ENCODE data around the gene RPRD1A. TPM values are rescaled to one million over a fixed set of nuclear protein-coding genes. Genes with fewer than 3 reads are reported as not detected.
"Not testable (repeated sequence)": the region's sequence is repeated elsewhere in the genome, so short reads cannot be mapped to it uniquely, and the experiment has no call there.

Gene RPRD1A
- total RNA-seq, 1 experiment from 2014 or later: 31.4 TPM

DNA sequence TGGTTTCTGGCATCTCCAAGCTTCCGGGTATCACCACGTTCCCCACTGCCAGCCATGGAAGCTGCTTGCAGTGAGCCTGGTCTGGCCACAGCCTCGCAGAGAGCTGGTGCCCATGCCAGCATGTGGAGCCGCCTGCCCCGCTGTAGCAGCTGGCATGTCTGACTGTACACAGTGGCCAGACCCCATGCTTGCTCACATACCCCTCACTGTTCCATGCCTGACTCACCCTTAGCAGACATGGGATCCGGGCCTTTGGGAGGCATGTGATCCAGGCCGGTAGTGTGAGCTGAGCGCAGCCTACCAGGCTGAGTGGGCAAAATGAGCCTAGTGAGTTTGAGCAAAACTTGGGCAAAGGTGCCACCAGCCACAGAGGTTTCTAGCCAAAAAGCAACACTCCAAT lies 18.8 kb upstream of the RPRD1A start:
- peak; percentile 40 for DNase-seq
- no peaks in the 10 kb centered on the region for H3K27me3 ChIP-seq
- H3K36me3 ChIP-seq: no peaks in the 10 kb centered on the region
- H3K9me3 ChIP-seq: no peaks in the 10 kb centered on the region
- H3K4me3 ChIP-seq: no peak overlapping the region

GRCh38 chr18:36085195-36085594 lies 17.8 kb upstream of the RPRD1A start:
- Histone ChIP-seq H3K4me3 (no peak overlapping the region), H3K36me3 (no peaks in the 10 kb centered on the region), H3K9me3 (no peaks in the 10 kb centered on the region), H3K27me3 (no peaks in the 10 kb centered on the region)
- DNase-seq: no peak

- H3K27me3 ChIP-seq: no peaks in the 10 kb centered on the region
- H3K4me3 ChIP-seq: no peak overlapping the region
- H3K36me3 ChIP-seq: no peaks in the 10 kb centered on the region
- no peaks in the 10 kb centered on the region for H3K9me3 ChIP-seq
- no peak for DNase-seq
Observed at GRCh38 chr18:36083729-36084128, 16.4 kb upstream of the RPRD1A start.

DNA sequence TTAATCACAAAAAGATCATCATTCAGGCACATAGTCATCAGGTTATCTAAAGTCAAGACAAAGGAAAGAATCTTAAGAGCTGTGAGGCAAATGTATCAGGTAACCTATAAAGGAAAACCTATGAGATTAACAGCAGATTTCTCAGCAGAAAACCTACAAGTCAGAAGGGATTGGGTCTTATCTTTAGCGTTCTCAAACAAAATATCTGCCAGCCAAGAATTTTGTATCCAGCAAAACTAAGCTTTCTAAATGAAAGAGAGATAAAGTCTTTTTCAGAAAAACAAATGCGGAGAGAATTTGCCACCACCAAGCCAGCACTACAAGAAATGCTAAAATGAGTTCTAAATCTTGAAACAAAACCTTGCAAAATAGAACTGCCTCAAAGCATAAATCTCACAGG lies 13.8 kb upstream of the RPRD1A start:
- H3K9me3 ChIP-seq, H3K36me3 ChIP-seq, H3K4me3 ChIP-seq, H3K27me3 ChIP-seq, DNase-seq: not testable (repeated sequence)

DNA sequence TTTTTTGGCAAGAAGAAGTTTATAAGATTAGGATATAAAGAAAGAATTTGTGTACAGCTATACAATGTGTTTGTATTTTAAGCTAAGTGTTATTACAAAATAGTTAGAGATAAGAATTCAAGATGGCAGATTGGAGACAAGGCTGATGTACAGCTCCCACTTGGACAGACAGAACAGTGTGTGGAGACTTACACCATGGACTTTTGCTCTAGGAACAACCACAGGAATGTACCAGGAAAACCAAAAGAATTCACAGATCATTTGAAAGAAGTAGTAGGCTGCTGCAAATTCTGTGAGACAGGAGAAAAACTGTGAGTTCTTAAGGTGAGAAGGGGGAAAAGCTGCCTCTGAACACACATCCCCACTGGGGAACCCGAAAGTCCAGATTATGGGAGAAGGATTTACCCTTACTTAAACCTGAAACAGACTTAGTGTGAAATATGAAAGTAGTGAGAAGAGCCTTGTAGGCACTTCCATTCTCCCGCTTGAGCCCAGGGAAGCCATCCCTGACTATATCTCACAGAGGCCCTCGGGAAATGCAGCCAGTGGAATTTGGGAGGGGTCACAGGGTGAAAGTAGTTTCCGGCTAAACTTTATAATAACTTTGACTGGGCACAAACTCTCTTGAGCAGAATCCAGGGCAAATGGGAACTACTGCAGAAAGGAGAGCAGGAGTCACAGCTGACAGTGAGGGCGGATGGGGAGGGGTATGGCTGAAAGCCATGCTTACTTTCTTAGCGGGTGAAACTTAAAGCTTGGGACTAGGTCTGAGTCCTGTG lies 11.6 kb upstream of the RPRD1A start:
- Histone ChIP-seq H3K4me3 (no peak overlapping the region), H3K36me3 (no peaks in the 10 kb centered on the region), H3K9me3 (no peaks in the 10 kb centered on the region), H3K27me3 (no peaks in the 10 kb centered on the region)
- DNase-seq: no peak

DNA sequence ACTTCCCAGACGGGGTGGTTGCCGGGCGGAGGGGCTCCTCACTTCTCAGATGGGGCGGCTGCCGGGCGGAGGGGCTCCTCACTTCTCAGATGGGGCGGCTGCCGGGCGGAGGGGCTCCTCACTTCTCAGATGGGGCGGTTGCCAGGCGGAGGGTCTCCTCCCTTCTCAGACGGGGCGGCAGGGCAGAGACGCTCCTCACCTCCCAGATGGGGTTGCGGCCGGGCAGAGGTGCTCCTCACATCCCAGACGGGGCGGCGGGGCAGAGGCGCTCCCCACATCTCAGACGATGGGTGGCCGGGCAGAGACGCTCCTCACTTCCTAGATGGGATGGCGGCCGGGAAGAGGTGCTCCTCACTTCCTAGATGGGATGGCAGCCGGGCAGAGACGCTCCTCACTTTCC lies 10.4 kb upstream of the RPRD1A start:
- H3K9me3 ChIP-seq, H3K4me3 ChIP-seq, H3K36me3 ChIP-seq, H3K27me3 ChIP-seq, DNase-seq: not testable (repeated sequence)

GRCh38 chr18:36075862-36076587 lies 8.7 kb upstream of the RPRD1A start:
- no peaks in the 10 kb centered on the region for H3K27me3 ChIP-seq
- H3K9me3 ChIP-seq: no peaks in the 10 kb centered on the region
- no peak overlapping the region for H3K4me3 ChIP-seq
- DNase-seq: peak; percentile 7
- H3K36me3 ChIP-seq: no peaks in the 10 kb centered on the region

DNA sequence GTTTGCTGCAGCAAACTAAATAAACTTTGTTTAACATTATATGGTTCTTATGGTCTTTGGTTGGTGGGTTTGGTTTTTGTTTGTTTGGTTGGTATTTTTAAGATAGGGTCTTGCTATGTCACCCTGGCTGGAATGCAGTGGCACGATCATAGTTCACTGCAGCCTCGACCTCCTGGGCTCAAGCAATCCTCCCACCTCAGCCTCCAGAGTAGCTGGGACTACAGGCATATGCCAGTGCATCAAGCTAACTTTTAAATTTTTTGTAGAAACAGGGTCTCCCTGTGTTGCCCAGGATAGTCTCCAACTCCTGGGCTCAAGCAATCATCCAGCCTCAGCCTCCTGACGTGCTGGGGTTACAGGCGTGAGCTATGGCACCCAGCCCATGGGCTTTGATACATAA lies 7.1 kb upstream of the RPRD1A start:
- no peak for DNase-seq
- no peaks in the 10 kb centered on the region for H3K9me3 ChIP-seq
- no peak overlapping the region for H3K4me3 ChIP-seq
- H3K27me3 ChIP-seq: no peaks in the 10 kb centered on the region
- no peaks in the 10 kb centered on the region for H3K36me3 ChIP-seq

DNA sequence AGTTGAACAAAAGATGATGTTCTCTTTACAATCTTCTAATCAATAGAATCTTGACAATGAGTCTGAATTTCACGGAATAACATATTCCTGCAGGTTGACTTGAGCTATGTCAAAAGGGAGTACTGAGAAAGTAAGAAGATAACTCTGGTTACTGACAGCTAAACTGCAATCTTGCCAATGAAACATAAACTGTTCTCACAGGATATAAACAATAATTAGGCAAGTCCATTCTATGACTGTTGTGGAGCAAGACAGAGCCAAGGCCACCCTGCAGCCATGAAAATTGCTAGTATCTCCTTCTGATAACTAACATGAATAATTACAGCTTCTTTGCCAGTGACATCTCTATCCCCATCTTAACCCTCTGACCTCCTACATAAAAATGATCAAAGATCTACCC lies 6.3 kb upstream of the RPRD1A start:
- H3K4me3 ChIP-seq: no peak overlapping the region
- no peaks in the 10 kb centered on the region for H3K27me3 ChIP-seq
- H3K36me3 ChIP-seq: no peaks in the 10 kb centered on the region
- no peaks in the 10 kb centered on the region for H3K9me3 ChIP-seq
- DNase-seq: no peak

DNA sequence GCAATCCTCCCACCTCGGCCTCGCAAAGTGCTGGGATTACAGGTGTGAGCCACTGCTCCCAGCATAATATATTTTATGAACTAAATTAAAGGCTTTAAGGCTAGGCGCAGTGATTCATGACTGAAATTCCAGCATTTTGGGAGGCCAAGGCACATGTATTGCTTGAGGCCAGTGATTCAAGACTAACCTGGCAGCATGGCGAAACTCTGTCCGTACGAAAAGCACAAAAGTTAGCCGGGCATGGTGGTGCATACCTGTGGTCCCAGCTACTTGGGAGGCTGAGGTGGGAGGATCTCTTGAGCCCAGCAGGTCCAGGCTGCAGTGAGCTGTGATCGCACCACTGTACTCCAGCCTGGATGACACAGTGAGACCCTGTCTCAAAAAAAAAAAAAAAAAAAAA lies 5.0 kb upstream of the RPRD1A start:
- H3K9me3 ChIP-seq, DNase-seq, H3K27me3 ChIP-seq, H3K36me3 ChIP-seq, H3K4me3 ChIP-seq: not testable (repeated sequence)

DNA sequence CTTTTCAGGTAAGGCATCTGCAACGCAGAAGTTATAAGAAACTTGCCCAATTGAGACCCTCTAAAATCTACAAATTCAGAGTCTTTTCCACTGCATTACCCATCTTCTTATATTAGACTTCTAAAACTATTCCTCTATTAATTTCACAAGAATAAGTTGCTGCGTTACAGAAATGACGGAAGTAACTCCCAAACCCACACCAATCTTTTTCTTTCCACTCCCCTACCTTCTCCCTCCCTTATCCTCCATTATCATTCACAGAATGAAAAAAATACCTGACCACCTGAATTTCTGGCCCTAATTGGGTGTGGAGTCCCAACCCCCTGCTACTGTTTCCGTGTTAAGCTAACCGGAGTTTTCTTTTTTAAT lies 689 bp downstream of the RPRD1A start:
- Histone ChIP-seq H3K36me3 (peaks cover 13% of the 10 kb centered on the region), H3K4me3 (peak overlapping the region; percentile 97), H3K27me3 (no peaks in the 10 kb centered on the region), H3K9me3 (no peaks in the 10 kb centered on the region)
- DNase-seq: no peak

DNA sequence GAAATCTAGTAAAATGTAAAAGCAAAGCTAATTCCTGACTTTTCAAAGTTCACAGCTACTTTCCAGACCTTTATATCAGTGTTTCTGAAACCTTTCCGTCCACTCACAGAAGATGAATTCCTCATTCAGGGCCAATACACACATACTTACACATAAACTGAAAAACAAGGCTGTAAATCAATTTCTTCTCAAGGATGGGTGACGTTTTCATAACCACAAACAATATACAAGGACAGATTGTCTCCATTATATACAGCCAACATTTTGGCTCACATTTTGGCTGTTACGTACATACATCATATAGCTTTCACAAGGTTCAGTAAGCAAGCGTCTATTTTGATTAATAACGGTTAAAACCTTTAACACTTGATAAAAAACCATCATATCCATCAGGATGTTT lies 1.4 kb downstream of the RPRD1A start:
- H3K27me3 ChIP-seq: no peaks in the 10 kb centered on the region
- peaks cover 13% of the 10 kb centered on the region for H3K36me3 ChIP-seq
- no peaks in the 10 kb centered on the region for H3K9me3 ChIP-seq
- peak overlapping the region; percentile 97 for H3K4me3 ChIP-seq
- DNase-seq: no peak

- not testable (repeated sequence) for H3K4me3 ChIP-seq, DNase-seq, H3K27me3 ChIP-seq, H3K9me3 ChIP-seq
- peaks cover 13% of the 10 kb centered on the region for H3K36me3 ChIP-seq
Observed at GRCh38 chr18:36064809-36065079, 2.6 kb downstream of the RPRD1A start.

DNA sequence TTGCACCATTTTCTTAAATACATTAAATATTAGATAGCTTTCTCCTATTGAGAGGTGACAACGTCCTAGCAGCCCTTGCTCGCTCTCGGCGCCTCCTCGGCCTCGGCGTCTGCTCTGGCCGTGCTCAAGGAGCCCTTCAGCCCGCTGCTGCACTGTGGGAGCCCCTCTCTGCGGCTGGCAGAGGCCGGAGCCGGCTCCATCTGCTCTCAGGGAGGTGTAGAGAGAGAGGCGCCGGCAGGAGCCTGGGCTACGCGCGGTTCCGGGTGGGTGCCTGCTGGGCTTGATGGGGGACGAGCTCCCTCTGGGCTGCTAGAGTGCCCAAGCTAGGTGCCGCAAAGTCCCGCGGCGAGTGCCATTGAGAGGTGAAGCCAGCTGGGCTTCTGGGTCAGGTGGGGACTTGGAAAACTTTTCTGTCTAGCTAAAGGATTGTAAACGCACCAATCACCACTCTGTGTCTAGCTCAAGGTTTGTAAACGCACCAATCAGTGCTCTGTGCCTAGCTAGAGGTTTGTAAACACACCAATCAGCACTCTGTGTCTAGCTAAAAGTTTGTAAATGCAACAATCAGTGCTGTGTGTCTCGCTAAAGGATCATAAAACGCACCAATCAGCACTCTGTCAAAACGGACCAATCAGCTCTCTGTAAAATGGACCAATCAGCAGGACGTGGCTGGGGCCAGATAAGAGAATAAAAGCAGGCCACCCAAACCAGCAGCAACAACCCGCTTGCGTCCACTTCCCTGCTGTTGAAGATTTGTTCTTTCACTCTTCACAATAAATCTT lies 3.1 kb downstream of the RPRD1A start:
- H3K9me3 ChIP-seq: no peaks in the 10 kb centered on the region
- no peak for DNase-seq
- no peak overlapping the region for H3K4me3 ChIP-seq
- no peaks in the 10 kb centered on the region for H3K27me3 ChIP-seq
- peaks cover 13% of the 10 kb centered on the region for H3K36me3 ChIP-seq

GRCh38 chr18:36058674-36059073 lies 8.7 kb downstream of the RPRD1A start:
- DNase-seq: no peak
- no peak overlapping the region for H3K4me3 ChIP-seq
- H3K9me3 ChIP-seq: no peaks in the 10 kb centered on the region; the same call in 1 of the 2 replicates
- peaks cover 2% of the 10 kb centered on the region; the same call in 1 of the 2 replicates for H3K36me3 ChIP-seq
- no peaks in the 10 kb centered on the region for H3K27me3 ChIP-seq

DNA sequence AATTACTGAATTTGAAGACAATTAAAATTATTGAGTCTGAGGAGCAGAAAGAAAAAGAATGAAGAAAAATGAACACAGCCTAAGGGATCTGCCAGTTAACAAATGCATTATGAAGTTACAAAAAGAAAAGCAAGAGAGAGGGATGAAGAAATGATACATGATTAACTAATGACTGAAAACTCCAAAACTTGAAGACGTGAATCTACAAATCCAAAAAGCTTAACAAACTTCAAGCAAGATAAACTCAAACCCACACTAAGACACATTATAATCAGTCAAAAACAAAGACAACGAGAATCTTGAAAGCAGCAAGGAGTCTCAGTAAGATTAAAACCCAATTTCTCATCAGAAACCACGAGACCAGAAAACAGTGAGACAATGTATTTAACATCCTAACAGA lies 15.6 kb downstream of the RPRD1A start:
- Histone ChIP-seq H3K36me3 (peaks cover 7% of the 10 kb centered on the region), H3K4me3 (no peak overlapping the region), H3K27me3 (no peaks in the 10 kb centered on the region), H3K9me3 (peaks cover 30% of the 10 kb centered on the region)
- DNase-seq: no peak

GRCh38 chr18:36050479-36050878 lies 16.9 kb downstream of the RPRD1A start:
- Histone ChIP-seq H3K9me3 (peaks cover 30% of the 10 kb centered on the region), H3K4me3 (no peak overlapping the region), H3K27me3 (no peaks in the 10 kb centered on the region), H3K36me3 (peaks cover 7% of the 10 kb centered on the region)
- no peak for DNase-seq

Data from MG63 (cell line).